NCI-H1930 (cell line): Measurements from ENCODE around the gene C9orf40.

ENCODE experiments used
- DNase-seq, 2 experiments: peaks; one replicate each; lab custom pipeline; 2025; lab: John Stamatoyannopoulos, UW

The C9orf40 gene, protein sequence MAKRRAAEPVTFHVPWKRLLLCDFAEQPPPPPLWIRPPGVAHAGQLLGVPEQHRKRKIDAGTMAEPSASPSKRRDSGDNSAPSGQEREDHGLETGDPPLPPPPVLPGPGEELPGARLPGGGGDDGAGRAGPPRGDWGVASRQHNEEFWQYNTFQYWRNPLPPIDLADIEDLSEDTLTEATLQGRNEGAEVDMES

DNA sequence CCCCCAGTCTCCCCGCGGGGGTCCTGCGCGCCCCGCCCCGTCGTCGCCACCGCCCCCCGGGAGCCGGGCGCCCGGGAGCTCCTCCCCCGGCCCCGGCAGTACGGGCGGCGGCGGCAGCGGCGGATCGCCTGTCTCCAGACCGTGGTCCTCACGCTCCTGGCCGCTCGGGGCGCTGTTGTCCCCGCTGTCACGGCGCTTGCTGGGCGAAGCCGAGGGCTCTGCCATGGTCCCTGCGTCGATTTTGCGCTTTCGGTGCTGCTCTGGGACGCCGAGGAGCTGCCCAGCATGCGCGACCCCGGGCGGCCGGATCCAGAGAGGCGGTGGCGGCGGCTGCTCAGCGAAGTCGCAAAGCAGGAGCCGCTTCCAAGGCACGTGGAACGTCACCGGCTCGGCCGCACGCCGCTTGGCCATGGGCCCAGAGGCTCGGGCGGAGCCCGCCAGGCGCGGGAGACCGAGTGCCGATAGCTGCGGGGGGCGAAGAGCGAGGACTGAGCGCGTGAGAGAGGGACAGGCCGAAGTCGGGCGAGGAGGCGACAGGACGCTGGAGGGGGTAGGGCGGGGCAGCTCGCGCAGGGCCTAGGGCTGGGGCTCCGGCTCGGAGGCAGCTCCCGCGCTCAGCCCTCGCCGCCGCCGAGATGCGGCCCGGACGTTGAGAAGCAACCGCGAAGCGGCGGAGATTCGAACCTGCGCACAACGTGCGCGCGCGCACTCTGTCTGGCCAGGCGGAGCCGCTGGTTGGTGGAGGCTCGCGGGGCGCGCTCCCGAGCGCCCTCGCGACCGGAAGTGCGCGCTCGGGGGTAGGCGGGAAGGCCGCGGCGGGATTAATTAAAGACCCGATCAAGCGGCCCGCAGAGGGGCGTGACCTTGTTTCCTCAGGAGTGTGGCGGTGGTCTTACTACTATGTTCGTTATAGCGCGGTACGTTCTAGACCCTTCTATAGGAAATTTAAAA lies at the start of gene C9orf40:
Gene C9orf40 (minus strand): TSS at position 712 of the 951 bp plus-strand sequence. CDS start 301 bp downstream, at position 411.
- DNase-seq = peak; percentile 74 to 86

DNA sequence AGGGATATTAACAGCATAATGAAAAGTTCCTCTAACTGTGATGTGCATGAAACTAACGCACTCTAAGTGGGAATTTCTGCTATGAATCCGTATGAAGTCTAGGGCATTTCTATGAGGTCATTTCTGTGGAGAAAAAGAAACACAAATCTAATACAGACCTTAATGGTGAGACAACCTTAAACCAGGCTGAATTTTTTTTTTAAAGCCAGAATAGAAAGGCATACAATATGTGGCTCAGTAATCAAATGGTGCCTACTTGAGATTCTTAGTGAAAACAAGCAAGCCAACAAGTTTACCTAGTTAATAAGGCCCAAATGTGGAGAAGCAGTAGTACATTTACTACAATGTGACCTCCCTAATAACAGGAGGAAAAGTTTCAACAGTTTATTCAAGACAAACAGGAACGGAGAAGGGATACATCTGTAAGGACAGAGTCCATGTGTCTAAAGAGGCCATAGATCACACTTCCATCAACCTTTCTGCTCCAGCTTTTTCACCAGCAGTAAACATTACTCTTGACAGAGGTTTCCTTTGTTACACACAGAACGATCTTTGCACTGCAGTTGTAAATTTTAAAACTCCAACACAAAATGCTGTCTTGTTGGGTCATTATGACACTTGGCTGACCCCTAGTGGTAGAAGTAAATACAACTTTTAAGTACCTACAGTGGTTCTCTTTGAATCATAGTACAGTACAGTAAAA lies 49.2 kb upstream of the C9orf40 start:
- peak; percentile 20 to 38 for DNase-seq

DNA sequence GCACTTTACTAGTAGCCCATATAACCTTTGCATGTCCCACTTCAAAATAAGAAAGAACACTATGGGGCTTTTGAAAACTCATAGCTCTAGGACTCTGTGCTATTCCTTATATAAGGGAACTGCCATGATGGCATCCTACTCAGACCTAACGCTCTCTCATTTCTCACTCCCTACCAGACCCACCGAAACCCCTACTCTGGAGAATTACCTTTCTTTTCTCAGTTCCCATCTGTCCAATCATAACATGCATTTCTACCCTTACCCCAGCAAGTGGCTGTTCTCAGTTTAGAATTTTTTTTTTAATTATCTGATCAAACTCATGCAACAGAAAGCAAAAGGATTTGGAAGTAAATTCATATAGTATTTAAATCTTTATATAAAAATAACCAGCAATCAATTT lies 48.1 kb upstream of the C9orf40 start:
- no peak for DNase-seq

DNA sequence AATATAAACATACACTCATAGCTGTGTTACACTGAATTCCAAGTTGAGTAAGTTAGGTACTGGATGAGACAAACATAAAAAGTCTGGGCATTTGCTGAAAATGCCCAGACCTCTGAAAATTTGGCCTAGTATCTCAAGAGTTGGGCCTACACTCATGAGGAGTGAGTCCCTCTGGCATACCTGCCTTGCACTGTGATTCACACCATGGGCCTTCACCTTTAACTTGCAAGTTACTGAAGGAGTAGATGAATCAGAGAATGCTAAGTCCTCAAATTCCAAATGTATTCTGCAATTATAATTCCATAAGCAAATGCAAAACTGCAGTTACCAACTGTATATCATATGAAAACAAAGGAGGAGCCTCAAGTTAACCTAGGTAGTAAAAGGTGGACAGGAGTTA lies 32.3 kb upstream of the C9orf40 start:
- DNase-seq = no peak

DNA sequence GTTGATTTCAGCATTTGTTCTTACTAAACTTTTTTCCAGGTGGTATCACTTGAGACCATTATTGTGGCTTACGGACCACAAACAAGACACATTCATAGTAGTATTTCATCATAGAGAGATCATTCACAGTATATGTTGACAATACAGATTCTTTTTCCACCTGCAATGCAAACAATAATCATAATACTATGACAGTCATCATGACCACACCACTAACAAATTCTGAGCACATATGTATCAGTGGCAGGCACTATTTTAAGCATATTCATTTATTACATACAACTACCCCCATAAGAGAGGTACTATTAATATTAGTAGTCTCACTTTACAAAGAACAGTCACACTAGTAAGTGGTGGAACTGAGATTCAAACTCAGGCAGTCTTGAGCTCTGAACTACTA lies 31.0 kb upstream of the C9orf40 start:
- no peak for DNase-seq

DNA sequence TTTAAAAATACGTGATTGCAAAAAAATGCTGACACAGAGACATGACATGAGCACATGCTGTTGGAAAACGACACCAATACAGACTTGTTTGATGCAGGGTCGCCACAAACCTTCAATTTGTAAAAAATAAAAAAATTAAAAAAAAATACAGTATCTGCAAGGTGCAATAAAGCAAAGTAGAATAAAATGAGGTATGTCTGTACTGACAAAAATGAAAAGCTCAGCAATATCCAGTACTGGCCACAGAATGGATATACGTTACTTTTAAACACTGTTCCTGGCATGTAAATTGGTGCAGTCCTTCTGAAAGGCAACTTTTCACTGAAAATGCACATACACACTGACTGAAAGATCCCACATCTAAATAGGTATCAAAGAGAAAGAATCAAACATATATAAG lies 27.1 kb upstream of the C9orf40 start:
- no peak for DNase-seq

DNA sequence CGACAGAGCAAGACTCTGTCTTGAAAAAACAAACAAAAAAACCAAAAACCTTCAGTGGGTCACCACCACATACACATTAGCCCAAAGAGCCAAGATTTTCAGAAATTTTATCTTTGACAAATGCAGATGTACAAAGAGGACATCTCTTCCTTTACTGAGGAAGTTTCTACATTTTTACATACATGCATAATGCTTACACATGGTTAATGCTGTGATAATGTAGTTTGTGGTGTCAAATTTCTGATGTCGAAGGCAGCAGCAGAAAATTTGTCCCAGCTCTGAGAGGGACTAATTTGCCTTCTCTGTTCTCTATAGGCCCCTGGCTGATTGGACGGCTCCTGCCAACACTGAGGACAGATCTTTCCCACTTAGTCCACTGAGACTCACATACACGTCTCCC lies 24.6 kb upstream of the C9orf40 start:
- no peak for DNase-seq

DNA sequence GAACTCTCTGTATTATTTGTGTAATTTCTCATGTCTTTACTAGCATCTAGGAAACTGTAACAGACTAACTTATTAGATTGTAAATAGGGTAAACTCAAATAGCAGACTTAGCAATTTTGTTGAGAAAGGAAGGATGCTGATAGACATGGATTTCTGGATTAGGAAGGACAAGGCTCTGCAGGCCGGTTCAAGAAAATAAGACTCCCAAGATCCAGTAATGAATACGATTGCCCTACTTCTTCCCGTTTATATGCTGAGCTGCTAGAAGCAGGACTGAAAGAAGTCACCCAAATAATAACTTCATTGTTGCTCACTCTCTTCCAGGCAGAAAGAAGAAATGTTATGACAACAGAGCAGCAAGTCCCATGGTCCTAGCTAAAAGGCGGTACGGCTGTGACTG lies 22.8 kb upstream of the C9orf40 start:
- no peak for DNase-seq

DNA sequence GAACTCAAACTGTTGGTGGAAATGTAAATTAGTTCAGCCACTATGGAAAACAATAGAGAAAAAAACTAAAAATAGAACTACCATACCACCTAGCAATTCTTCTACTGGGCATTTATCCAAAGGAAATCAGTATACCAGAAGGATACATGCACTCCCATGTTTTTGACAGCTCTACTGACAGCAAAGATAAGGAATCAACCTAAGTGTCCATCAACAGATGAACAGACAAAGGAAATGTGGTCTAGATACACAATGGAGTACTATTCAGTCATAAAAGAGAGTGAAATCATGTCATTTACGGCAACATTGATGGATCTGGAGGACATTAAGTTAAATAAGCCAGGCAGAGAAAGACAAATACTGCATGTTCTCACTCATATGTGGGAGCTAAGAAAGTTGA lies 21.8 kb upstream of the C9orf40 start:
- DNase-seq = no peak

DNA sequence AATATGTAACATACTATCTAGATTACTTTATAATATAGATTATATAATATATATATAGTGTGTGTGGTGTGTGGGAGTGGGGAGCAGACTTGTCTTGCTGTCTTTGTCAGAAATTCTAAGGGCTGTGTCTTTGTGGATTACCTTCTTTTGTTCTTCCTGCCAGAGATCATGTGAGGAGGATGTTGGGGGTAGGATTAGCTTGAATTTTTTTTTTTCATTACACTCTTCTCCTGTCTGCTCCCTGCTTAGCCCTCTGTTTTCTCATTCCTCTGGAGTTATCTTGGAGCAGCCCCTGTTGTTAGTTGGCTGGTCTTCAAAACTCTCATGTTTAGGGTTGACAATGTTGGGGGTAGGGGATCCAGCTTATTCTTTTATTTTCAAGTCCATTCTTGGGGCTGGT lies 21.0 kb upstream of the C9orf40 start:
- DNase-seq = no peak

DNA sequence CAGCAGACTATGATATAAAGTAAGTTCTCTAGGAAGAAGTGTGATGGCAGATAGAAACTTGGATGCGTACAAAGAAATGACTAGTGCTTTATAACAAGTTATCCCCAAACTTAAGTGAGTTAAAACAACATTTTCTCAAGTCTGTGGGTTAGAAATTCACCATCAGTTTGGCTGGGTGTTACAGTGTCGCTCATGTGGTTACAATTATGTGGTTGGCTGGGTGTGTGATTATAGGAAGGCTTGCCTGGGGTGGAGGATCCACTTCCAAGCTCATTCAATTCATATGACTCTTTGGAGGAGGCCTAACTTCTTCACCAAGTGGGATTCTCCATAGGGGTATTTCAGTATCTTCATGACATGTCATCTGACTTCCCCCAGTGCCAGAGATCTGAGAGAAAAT lies 10.3 kb upstream of the C9orf40 start:
- DNase-seq = no peak

DNA sequence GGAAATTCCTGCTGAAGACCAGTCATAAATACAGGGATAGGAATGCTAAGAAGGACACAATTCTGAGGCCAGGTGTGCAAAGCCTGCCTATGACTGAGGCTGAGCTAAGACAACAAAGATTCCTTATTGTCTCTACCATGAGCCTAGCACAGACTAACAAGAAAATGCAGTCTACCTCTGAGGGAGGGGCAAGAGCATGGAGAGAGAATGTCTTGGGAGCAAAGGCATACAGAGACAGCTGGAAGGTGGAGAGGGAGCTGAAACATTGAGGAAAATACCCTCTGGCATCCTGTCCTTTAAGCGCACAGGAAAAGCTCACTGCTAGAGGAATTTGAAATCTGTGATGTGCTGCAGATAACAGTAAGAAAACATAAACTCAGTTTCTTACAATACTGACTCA lies 8.8 kb upstream of the C9orf40 start:
- DNase-seq = no peak

DNA sequence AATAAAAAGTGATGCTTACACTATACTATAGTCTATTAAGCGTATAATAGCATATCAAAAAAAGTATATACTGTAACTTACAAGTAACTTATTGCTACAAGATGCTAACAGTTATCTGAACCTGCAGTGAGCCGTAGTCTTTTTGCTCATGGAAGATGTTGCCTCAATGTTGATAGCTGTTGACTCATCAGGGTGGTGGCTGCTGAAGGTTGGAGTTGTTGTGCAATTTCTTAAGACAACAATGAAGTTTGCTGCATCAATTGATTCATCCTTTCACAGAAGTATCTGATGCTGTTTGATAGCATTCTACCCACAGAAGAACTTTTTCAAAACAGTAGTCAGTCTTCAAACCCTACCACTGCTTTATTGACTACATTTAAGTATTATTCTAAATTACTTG lies 7.8 kb upstream of the C9orf40 start:
- no peak for DNase-seq

DNA sequence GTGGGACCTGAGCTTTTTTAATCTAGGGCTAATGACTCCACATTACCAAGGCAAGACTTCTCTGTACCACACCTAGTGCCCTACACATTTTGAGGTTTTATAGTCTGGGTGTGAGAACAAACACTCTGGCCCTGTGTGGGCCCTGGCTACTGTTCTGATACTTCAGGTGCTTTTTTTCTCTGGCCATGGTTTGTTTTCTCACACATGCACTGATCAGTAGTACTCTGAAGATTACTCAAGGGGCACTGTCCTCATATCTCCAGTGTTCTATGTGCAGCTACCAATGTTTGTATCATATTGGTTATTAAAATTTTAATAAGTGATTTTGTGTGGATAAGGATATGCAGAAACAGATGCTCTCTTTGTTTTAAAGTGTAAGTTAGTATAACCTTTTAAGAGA lies 5.9 kb upstream of the C9orf40 start:
- no peak for DNase-seq

DNA sequence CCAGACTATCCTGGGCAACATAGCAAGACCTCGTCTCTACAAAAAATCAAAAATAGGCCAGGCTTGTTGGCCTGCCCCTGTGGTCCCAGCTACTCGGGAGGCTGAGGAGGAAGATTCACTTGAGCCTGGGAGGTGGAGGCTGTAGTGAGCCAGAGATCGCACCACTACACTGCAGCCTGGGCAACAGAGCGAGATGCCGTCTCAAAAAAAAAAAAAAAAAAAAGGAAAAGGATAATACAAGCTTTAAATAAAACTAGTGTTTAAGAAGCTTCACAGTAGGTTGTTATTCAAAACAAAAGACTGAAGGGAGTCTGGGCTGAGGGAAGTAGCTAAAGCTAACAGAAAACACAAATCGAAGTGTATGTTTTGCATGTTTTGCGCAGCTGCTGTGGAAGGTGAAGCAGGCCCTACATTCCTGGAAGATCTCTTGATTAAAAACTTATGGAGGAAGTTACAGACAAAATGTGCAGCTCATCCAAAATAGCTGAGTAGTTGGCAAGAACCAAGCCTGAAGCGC lies 581 bp upstream of the C9orf40 start:
- no peak for DNase-seq

DNA sequence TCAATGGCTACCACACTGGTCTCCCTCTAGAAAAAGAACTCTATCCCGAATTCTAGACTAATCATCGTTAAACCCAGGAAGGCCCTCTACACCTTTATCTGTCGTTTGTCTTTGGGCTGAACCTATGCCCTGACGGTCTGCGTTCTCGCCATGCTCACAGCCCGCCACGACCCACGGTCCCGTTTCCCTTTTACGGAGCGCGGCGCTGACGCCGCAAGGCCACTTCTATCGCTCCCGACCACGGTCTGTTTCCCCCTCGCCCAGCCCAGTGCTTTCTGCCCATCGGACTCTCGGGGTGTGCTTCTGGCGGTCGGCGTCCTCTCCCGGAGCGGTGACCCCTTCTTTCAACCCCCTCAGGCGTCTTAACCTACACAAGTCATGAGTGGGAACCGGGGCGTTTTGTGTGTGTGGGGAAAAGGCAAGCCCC lies 974 bp downstream of the C9orf40 start:
- no peak for DNase-seq

DNA sequence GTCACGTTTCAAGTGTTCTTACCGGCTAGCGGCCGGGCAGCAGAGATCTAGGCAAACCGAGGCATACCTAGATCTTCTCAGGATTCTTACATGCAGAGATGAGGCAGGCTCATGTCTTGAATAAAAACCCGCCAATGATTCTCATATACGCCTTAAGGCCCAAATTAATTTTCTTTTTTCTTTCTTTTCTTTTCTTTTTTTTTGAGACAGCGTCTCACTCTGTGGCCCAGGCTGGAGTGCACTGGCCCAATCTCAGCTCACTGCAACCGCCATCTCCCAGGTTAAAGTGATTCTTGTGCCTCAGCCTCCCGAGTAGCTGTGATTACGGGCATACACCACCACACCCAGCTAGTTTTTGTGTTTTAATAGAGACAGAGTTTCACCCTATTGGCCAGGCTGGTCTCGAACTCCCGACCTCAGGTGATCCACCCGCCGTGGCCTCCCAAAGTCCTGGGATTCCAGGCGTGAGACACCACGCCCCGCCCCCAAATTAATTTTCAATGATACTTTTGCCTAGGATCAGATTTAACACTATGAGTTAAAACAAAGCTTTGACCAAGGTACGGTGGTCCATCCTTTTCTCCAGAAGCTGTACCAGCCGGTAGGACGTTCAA lies 1.5 kb downstream of the C9orf40 start:
- DNase-seq = no peak

DNA sequence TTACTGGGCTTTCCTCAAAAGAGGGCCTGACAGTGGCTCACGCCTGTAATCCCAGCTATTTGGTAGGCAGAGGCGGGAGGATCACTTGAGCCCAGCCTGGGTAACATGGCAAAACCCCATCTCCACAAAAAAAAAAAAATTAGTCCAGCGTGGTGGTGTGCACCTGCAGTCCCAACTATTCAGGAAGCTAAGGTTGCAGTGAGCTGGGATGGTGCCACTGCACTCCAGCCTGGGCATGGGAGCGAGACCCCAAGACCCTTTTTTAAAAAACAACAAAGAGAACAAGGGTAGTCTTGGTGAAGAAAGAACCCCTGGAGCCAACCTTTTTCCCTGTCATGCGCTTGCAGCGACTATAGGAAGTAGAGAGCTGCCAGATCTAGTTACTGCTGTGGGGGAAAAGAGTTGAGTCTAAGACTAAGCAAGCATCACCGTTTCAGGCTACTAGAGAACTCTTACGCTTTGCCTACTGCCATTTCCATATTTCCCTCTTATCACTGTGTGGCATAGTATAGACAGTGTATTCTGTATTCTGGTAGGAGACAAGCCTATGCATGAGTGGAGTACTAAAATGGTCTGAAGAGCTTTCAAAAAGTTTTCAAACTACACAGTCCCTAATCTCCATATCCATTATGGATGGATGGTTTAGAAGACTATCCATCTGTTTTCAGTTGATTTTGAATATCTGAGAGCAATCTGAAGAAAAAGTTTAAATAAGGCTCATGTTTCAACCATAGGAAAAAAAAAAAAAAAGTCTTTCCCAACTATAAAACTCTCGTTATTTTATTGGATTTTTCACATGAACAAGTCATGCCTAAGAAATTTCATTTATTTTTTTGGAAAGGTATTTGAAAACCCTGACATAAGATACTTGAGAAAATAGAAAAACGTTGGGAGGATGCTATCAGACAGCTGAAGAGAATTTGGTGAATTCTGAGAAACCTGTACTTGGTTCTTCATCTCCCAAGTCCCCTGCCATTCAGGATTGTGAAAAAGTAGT lies 2.6 kb downstream of the C9orf40 start:
- no peak for DNase-seq

DNA sequence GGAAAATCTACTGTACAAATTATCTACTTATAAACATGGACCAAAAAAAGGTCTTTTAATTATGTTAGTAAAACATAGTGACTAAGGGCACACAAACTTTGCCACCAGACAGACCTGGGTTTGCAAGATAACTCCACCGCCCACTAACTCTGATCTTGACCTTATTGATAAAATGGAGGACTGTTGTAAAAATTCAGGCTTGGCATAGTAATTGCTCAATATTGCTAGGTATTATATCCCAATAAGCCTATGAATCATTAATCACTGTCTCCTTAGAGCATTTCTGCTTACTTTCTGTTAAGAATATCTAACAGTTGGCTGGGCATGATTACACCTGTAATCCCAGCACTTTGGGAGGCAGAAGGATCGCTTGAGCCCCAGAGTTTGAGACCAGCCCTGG lies 3.8 kb downstream of the C9orf40 start:
- DNase-seq = no peak

DNA sequence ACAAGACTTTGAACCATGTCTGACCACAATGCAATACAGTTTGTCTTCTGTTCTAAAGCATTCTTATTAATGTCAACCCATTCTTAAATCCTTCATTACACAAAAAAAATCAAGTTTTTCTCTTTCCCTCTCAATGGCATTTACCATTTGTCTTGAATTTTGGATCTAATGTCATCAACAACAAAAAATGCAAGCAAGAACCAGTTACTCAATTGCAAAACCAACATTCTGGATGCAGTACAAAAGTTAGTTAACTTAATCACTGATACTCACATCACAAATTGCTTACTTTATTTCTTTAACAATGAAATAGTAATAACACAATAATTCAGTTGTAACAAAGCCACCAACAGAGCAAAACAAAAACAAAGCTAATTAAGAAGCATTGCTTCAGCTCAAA lies 6.0 kb downstream of the C9orf40 start:
- no peak for DNase-seq

DNA sequence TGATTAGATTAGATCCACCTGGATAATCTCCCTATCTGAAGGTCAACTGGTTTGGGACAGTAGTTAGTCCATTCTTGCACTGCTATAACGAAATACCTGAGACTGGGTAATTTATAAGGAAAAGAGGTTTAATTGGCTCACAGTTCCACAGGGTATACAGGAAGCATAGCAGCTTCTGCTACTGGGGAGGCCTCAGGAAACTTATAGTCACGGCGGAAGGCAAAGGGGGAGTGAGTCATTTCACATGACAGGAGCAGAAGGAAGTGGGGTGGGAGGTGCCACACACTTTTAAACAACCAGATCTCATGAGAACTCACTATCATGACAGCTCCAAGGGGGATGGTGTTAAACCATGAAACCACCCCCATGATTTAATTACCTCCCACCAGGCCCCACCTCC lies 9.9 kb downstream of the C9orf40 start:
- no peak for DNase-seq
